Measurements from ENCODE around the gene AURKAIP1. TPM values are rescaled to one million over a fixed set of nuclear protein-coding genes. Genes with fewer than 3 reads are reported as not detected.
A peak's percentile ranks its signal among the peaks of the same experiment; 100 is the strongest.

AURKAIP1 gene
- total and polyA plus RNA-seq, 9 of the 15 experiments (the other 6 are each of a cell fraction or from before 2014, with no cell fraction given), result 7.8 to 478 (median 92.0) TPM

GRCh38 chr1:1347663-1348419 is 27.2 kb downstream of the AURKAIP1 start (continued):
- TF ChIP-seq YBX1 (IDR thresholded peaks at IDR 0.05) (no peak), CTBP1 (IDR thresholded peaks at IDR 0.05; ENCODE audit: borderline replicate concordance) (peak; percentile 9; the same call in 1 of the 2 replicates), THAP7 (CRISPR knock-in tag; IDR thresholded peaks at IDR 0.05) (0 out of 2 replicates have a peak, but pooled peaks have one; percentile 60), TRIM28 (IDR thresholded peaks at IDR 0.05) (no peak), STAG1 (CRISPR knock-in tag; IDR thresholded peaks at IDR 0.05; ENCODE audit: borderline replicate concordance) (no peak), ZNF280A (IDR thresholded peaks at IDR 0.05; ENCODE audit: low read depth, partially characterized antibody) (no peak), IFI16 (CRISPR knock-in tag; IDR thresholded peaks at IDR 0.05) (no peak), ZNF282 (CRISPR knock-in tag; IDR thresholded peaks at IDR 0.05) (no peak), HDAC6 (IDR thresholded peaks at IDR 0.05; ENCODE audit: low read depth, low read length) (no peak), CHD1 (IDR thresholded peaks at IDR 0.05; ENCODE audit: low read length) (peak; percentile 77), COPS2 (conservative IDR thresholded peaks at IDR 0.05) (no peak), LCOR (CRISPR knock-in tag; IDR thresholded peaks at IDR 0.05) (no peak), HNRNPLL (IDR thresholded peaks at IDR 0.05; ENCODE audit: low read depth, low read length, poor library complexity, severe bottlenecking) (no peak), ZNF174 (CRISPR knock-in tag; IDR thresholded peaks at IDR 0.05) (no peak), HCFC1 (IDR thresholded peaks at IDR 0.05; ENCODE audit: low read depth, low read length) (no peak), LARP7 (IDR thresholded peaks at IDR 0.05) (no peak), SMAD2 (IDR thresholded peaks at IDR 0.05; ENCODE audit: low read depth, low read length) (no peak)

Data from K562 (cell line).